GM23248 (cell line): ENCODE measurements around the gene CCL7.

Source experiments
- EZH2 ChIP-seq: fragments of 200-600 bp; sonication (generic); IDR thresholded peaks from 2 replicates; pipeline ENCODE4 v1.6.1; 2018; ENCODE audit warnings: antibody characterized with exemption, mild to moderate bottlenecking; ENCODE audit not compliant: insufficient read depth, poor library complexity, severe bottlenecking
- EZH2phosphoT487 ChIP-seq: fragments of 200-600 bp; sonication (generic); IDR thresholded peaks from 2 replicates; pipeline ENCODE4 v1.6.1; 2018; ENCODE audit warnings: antibody characterized with exemption, moderate library complexity, mild to moderate bottlenecking, low read depth; ENCODE audit not compliant: insufficient read depth

GRCh38 chr17:34290586-34290985 is 20.6 kb downstream of the CCL7 start:
- no peak for TF ChIP-seq EZH2phosphoT487
- no peak for TF ChIP-seq EZH2
